Psoas muscle (tissue), 8 donors: ENCODE data around the gene MAML2. TPM values are rescaled to one million over a fixed set of nuclear protein-coding genes. Genes with fewer than 3 reads are reported as not detected.

Experiments
- ATAC-seq, 4 donors: fragments of 200-7000 bp; cut with Tn5 transposase; one replicate each; pipeline ENCODE4 v1.9.1; 2020; ENCODE audit warnings: moderate library complexity in 3 of 4, mild to moderate bottlenecking in 2 of 4
- DNase-seq, 2 donors: peaks; one replicate each; pipeline ENCODE4 v3.0.0-alpha.2; 2020
- H3K27ac ChIP-seq: fragments of 200-600 bp; one replicate; pipeline ENCODE4 v1.8.0; 2022
- H3K27me3 ChIP-seq, 3 donors: fragments of 200-600 bp in 1 of 3; one replicate each; pipeline versions ENCODE4 v1.6.1 to v1.8.0; 2013 to 2022; ENCODE audit warnings: low read length in 2 of 3, mild to moderate bottlenecking in 2 of 3, moderate library complexity in 1 of 3; ENCODE audit not compliant: insufficient read depth in 3 of 3
- H3K36me3 ChIP-seq, 2 donors: fragments of 200-600 bp in 1 of 2; one replicate each; pipeline versions ENCODE4 v1.6.1 to v1.8.0; 2013 to 2022; ENCODE audit warnings: low read depth in 1 of 2, mild to moderate bottlenecking in 1 of 2, moderate library complexity in 1 of 2; ENCODE audit not compliant: insufficient read depth in 1 of 2
- H3K4me1 ChIP-seq: fragments of 200-600 bp; one replicate; pipeline ENCODE4 v1.8.0; 2022
- H3K4me3 ChIP-seq: fragments of 200-600 bp; one replicate; pipeline ENCODE4 v1.8.0; 2022; ENCODE audit warnings: mild to moderate bottlenecking
- H3K9me3 ChIP-seq: fragments of 200-600 bp; one replicate; pipeline ENCODE4 v1.8.0; 2022
- CTCF ChIP-seq: fragments of 200-600 bp; IDR thresholded peaks from one replicate; pipeline ENCODE4 v1.8.0; 2022; ENCODE audit warnings: antibody characterized with exemption
- WGBS, 3 donors: extraction: QIAGEN DNeasy Blood & Tissue Kit; methylation state at CpG; one replicate each; pipeline versions ENCODE4 v1.1.6 to v1.1.7; 2013; 5-methylcytosine and 5-hydroxymethylcytosine counted together
- intact Hi-C, 2 donors: fragments of 100-400 bp; cut with DNase I; formaldehyde crosslinking; loops; one replicate each; pipeline versions ENCODE4 v1.11.0 to v1.14.2; 2022
- polyA plus RNA-seq, 3 donors: library from polyadenylated mRNA; stranded (reverse); fragments of 200-250 nt; gene quantifications; one replicate each; pipeline ENCODE4 v1.2.3, GENCODE V29; 2013
- total RNA-seq, 4 donors: library from RNA; stranded (reverse); fragmentation: NEBNext Ultra II Directional in 2 of 4; extraction: Animal tissue kit (Norgen Biotek cat#: 25700) in 2 of 4; gene quantifications; one replicate each; pipeline versions ENCODE4 v1.2.1 to v1.2.4, GENCODE V29; 2021 to 2023
- donor health status: healthy with polysubstance abuse.
- donor health status: DM: no; HTN: no; CAD: no; lungs with moderate emphysema.
- donor health status: Bipolar disorder and iron deficiency.
- donor health status: healthy.
- donor health status: DM: yes; HTN: yes; CAD: no.
- donor health status: DM: no; HTN: no; CAD: no.
- donor health status: DM: no; HTN: no; CAD: no.
- donor health status: DM: yes; HTN: yes; CAD: no.

MAML2 gene
- total and polyA plus RNA-seq, 7 donors = 0.39 to 3.7 (median 1.5) TPM

- WGBS, 3 donors = 5 to 17% (median 10%) methylated on average over 8 of the region's 8 CpGs
- ATAC-seq (peak in 3 of 4 donors; percentile 41 to 65 (median 56)), DNase-seq (no peak)
- H3K36me3 ChIP-seq = no peaks in the 10 kb centered on the region
- peak; percentile 23 for TF ChIP-seq CTCF
- H3K27ac ChIP-seq = no peak overlapping the region
- H3K4me3 ChIP-seq = no peak overlapping the region
- intact Hi-C loops = no loop called here
- peaks cover 4% of the 10 kb centered on the region for H3K4me1 ChIP-seq
- H3K27me3 ChIP-seq = no peaks in the 10 kb centered on the region
- no peaks in the 10 kb centered on the region for H3K9me3 ChIP-seq
Measured at GRCh38 chr11:96012086-96012824, 330.7 kb downstream of the MAML2 start.

DNA sequence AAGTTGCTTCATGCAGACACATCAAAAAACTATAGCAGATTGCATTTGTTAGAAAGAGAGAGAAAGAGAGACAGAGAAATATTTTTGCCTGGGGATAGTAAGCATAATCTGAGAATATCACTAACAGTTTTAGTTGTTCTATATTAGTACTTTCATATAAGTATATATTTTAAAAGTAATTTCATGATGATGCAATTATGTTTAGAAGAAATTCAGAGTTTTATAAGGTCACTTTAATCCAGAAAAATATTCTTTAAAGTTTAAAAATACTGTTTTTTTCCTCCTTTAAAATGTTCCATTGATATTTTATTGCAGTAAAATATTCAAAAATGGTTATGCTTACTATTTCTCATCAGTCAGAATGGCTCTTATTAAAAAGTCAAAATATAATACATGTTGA lies 332.3 kb downstream of the MAML2 start:
- H3K9me3 ChIP-seq = no peaks in the 10 kb centered on the region
- no peak for DNase-seq
- no peak for TF ChIP-seq CTCF
- no peak for ATAC-seq
- H3K4me3 ChIP-seq = no peak overlapping the region
- H3K4me1 ChIP-seq = peaks cover 4% of the 10 kb centered on the region
- intact Hi-C loops = no loop called here
- no peaks in the 10 kb centered on the region for H3K36me3 ChIP-seq
- H3K27ac ChIP-seq = no peak overlapping the region
- H3K27me3 ChIP-seq = no peaks in the 10 kb centered on the region

- Histone ChIP-seq H3K36me3 (no peaks in the 10 kb centered on the region), H3K4me3 (no peak overlapping the region), H3K4me1 (peaks cover 4% of the 10 kb centered on the region), H3K27ac (no peak overlapping the region), H3K9me3 (no peaks in the 10 kb centered on the region), H3K27me3 (no peaks in the 10 kb centered on the region)
- ATAC-seq (no peak), DNase-seq (no peak)
- no peak for TF ChIP-seq CTCF
- WGBS, 3 donors = 54 to 68% (median 65%) methylated on average over 3 of the region's 3 CpGs
- intact Hi-C loops = no loop called here
Measured at GRCh38 chr11:96008161-96008720, 334.8 kb downstream of the MAML2 start.

DNA sequence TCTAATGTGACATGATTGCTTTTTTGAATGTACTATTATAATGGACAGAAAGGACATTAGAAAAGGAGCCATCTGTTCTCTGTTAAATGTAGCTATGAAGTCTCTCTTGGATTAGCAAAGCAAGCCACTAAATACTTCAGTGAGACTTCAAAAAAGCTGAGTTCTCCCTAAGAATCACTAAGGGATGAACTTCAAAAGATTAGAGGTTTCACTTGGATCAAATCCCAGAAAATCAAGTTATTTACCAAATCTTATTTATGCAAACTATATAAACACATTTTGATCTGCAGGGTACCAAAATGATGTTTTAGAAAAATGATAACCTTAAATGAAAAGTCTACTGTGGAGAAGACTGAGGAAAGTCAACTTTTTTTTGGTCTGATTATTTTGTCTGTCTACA lies 337.0 kb downstream of the MAML2 start:
- no peaks in the 10 kb centered on the region for H3K9me3 ChIP-seq
- no peak overlapping the region for H3K27ac ChIP-seq
- no peak overlapping the region for H3K4me3 ChIP-seq
- intact Hi-C loops = no loop called here
- ATAC-seq = no peak
- H3K27me3 ChIP-seq = no peaks in the 10 kb centered on the region
- DNase-seq = no peak
- no peaks in the 10 kb centered on the region for H3K36me3 ChIP-seq
- no peak for TF ChIP-seq CTCF
- no peaks in the 10 kb centered on the region for H3K4me1 ChIP-seq

- no peak for TF ChIP-seq CTCF
- no peaks in the 10 kb centered on the region for H3K27me3 ChIP-seq
- DNase-seq (no peak), ATAC-seq (no peak)
- no peaks in the 10 kb centered on the region for H3K4me1 ChIP-seq
- 92 to 93% (median 92%) methylated on average over 1 of the region's 1 CpG for WGBS, 3 donors
- intact Hi-C loops = no loop called here
- no peak overlapping the region for H3K4me3 ChIP-seq
- no peaks in the 10 kb centered on the region for H3K9me3 ChIP-seq
- no peak overlapping the region for H3K27ac ChIP-seq
- H3K36me3 ChIP-seq = no peaks in the 10 kb centered on the region
Measured at GRCh38 chr11:96004862-96005261, 338.1 kb downstream of the MAML2 start.
